ENCODE results near the gene C4orf50. TPM values are rescaled to one million over a fixed set of nuclear protein-coding genes. Genes with fewer than 3 reads are reported as not detected.

C4orf50 gene
- total RNA-seq, 1 donor from 2014 or later = not detected

DNA sequence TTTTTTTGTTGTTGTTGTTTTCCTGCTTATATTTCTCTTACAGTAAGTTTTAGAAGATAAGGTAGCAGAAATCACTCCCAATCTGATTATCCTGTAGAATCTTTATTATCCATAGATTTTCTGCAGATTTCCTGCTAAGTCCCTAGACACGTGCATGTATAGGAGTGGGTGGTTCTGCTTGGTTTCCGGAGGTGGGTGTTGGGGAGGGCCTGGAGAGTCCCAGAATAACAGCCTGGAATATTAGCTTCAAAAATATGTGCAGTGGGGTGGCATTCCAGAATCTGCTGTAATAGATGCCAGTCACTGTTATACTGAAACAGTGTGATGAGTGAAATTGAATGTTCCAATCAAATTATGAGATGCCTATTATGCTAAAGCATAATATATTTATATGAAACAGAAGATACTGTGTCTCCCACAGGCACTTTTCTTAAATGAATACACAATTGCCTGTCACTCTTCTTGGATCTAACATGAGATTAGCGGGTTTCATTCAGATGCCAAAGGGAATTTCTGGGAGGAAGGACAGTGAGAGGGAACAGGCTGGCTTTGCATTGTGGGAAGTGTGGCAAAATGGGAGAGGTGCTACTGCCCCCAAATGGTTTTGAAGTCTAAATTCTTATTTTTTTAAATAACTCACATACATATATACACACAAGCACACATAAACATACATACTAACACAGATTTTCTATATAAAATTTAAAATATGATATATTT lies 37.6 kb downstream of the C4orf50 start:
- DNase-seq (ENCODE audit: low read depth) = no peak
- H3K4me3 ChIP-seq (ENCODE audit: low read depth, low read length) = no peak overlapping the region
- TF ChIP-seq, protein P1, sequence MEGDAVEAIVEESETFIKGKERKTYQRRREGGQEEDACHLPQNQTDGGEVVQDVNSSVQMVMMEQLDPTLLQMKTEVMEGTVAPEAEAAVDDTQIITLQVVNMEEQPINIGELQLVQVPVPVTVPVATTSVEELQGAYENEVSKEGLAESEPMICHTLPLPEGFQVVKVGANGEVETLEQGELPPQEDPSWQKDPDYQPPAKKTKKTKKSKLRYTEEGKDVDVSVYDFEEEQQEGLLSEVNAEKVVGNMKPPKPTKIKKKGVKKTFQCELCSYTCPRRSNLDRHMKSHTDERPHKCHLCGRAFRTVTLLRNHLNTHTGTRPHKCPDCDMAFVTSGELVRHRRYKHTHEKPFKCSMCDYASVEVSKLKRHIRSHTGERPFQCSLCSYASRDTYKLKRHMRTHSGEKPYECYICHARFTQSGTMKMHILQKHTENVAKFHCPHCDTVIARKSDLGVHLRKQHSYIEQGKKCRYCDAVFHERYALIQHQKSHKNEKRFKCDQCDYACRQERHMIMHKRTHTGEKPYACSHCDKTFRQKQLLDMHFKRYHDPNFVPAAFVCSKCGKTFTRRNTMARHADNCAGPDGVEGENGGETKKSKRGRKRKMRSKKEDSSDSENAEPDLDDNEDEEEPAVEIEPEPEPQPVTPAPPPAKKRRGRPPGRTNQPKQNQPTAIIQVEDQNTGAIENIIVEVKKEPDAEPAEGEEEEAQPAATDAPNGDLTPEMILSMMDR (conservative IDR thresholded peaks at IDR 0.05; ENCODE audit: low read depth, low read length) = no peak

DNA sequence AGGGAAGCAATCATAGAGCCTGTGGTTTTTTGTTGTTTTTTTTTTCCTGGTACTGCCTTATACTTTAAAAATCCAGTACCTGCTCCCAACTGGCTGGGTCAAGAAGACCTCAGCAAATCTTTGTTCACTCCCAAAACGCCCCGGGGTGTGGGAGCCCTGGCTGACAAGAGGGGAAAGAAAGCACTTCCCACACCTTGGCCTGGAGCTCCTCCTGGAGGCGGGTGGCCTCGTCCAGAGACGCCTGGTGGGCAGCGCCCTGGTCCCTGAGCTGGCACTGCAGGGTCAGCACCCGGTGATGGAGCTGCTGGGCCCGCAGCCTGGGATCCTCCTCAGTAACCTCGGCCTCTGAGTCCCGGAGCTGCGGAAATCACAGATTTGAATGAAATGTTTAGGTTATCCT lies 38.2 kb downstream of the C4orf50 start:
- no peak for DNase-seq (ENCODE audit: low read depth)
- TF ChIP-seq, protein P1 (conservative IDR thresholded peaks at IDR 0.05; ENCODE audit: low read depth, low read length) = peak; percentile 61
- H3K4me3 ChIP-seq (ENCODE audit: low read depth, low read length) = no peak overlapping the region

DNA sequence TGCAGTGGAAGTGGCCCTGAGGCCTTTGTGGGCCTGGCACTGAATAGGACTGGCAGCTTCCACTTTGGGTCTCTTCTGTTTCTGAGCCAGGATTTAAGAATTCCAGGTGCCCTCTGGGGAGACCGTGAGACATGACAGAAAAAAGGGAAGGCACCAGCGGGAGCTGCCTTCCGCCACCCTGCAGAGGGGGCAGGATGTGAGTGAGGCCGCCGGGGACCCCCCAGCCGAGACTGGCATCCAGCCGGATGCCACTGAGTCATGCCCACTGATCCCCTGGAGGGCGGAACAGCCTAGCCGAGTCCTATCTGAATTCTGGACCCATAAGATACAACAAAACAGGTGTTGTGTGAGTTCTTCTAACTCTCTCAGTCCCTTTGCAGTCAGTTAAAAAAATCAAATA lies 41.3 kb downstream of the C4orf50 start:
- TF ChIP-seq, protein P1 (conservative IDR thresholded peaks at IDR 0.05; ENCODE audit: low read depth, low read length) = no peak
- DNase-seq (ENCODE audit: low read depth) = no peak

DNA sequence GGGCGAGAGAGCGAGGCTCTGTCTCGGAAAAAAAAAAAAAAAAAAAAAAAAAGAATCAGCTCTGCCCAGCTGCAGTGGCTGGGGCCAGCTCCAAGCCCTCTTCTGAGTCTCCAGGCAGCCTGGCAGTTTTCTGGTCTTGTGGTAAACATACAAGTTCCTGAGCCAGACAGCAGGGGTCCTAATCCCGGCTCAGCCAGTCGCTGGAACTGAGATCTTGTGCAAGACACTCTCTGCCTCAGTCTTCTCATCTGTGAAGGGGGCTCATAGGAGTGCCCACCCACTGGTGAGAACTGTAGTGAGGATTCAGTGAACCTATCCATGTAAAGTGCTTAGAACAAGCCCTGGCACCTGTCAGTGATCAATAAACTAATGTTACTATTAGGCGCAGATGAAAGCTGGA lies 41.8 kb downstream of the C4orf50 start:
- H3K4me3 ChIP-seq (ENCODE audit: low read depth, low read length) = no peak overlapping the region
- TF ChIP-seq, protein P1 (conservative IDR thresholded peaks at IDR 0.05; ENCODE audit: low read depth, low read length) = no peak
- no peak for DNase-seq (ENCODE audit: low read depth)

More for the DNA sequence above, 41.3 kb downstream of the C4orf50 start:
- no peak overlapping the region for H3K4me3 ChIP-seq (ENCODE audit: low read depth, low read length)

DNA sequence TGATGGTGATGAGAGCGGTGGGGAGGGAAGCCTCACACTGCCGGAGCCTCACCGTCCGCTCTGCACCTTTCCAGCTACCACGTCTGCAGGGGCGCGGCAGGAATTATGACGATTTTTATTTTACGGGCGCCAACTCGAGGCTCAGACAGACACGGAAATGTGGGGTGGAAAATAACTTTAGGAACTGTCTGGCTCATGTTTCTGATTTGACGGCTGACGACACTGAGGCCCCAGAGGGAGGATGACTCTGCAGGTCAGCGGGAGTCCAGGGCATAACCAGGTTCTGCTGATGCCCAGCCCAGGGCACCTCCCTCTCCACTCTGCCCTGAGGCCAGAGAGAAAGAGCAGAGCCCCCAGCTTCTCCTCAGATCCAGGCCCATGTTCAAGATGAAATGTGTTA lies 43.9 kb downstream of the C4orf50 start:
- no peak for DNase-seq (ENCODE audit: low read depth)
- H3K4me3 ChIP-seq (ENCODE audit: low read depth, low read length) = no peak overlapping the region
- TF ChIP-seq, protein P1 (conservative IDR thresholded peaks at IDR 0.05; ENCODE audit: low read depth, low read length) = no peak

DNA sequence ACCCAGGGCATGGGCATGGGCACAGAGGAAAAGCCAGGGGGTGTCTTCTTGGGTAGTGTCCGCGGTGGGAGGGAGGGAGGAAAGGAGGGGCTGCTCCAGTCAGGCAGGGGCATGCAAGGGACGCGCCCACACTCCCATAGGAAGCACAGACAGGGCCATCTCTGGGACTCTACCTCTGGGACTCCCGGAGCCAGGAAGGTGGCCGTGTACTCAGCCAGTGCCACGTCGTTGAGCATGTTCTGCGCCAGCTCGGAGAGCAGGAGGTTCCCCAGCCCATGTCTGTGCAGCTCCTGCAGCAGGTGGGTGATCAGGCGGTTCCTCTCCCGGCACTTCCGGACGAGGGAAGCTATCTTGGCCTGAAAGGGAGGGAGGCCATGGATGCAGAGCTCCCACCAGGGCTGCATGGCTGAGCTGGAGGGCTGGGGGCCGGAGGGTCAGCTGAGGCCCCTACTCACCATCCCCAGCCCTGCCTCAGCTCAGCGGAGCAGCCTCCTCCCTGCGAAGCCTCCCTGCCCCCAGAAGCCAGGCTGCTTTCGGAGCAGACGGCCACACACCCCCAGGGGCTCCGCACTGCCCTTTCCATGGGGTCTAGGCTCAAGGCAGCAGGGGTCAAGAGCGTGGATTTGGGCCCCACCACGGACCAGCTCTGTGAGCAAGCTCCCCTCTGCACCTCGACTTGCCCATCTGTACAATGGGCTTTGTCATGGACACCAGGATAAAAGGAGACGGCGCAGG lies 44.6 kb downstream of the C4orf50 start:
- no peak overlapping the region for H3K4me3 ChIP-seq (ENCODE audit: low read depth, low read length)
- TF ChIP-seq, protein P1 (conservative IDR thresholded peaks at IDR 0.05; ENCODE audit: low read depth, low read length) = no peak
- no peak for DNase-seq (ENCODE audit: low read depth)
